ENCODE measurements around the gene TMEM203.

GRCh38 chr9:137231372-137232039 is 26.1 kb upstream of the TMEM203 start:
- TF ChIP-seq POLR2A (IDR thresholded peaks at IDR 0.05) (no peak), CTCF (IDR thresholded peaks at IDR 0.05 in 4 of 5, conservative IDR thresholded peaks at IDR 0.05 in 1 of 5) (no peak)

All from gastrocnemius medialis (tissue), 4 donors.